ENCODE measurements around the gene CCNI2. TPM values are rescaled to one million over a fixed set of nuclear protein-coding genes. Genes with fewer than 3 reads are reported as not detected.

Gene CCNI2
- total RNA-seq, 1 donor from 2014 or later: 0.55 TPM

DNA sequence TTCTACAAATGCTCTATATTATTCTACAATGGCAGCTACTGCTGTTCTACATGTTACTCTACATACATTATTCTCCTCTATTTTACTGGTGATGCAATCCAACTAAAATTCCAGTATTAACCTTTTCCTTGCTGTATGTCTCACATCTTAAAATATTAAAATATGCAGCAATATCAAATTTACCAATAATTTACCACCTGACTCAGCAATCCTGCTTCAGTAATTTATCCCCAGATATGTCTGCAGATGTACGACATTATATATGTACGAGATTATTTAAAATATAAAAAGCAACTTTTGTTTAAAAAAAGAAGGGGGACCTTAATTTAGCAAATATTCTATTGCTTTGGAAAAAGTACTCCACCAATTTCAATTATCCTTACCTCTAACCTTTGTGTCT is 21.5 kb upstream of the CCNI2 start:
- TF ChIP-seq, protein P1, sequence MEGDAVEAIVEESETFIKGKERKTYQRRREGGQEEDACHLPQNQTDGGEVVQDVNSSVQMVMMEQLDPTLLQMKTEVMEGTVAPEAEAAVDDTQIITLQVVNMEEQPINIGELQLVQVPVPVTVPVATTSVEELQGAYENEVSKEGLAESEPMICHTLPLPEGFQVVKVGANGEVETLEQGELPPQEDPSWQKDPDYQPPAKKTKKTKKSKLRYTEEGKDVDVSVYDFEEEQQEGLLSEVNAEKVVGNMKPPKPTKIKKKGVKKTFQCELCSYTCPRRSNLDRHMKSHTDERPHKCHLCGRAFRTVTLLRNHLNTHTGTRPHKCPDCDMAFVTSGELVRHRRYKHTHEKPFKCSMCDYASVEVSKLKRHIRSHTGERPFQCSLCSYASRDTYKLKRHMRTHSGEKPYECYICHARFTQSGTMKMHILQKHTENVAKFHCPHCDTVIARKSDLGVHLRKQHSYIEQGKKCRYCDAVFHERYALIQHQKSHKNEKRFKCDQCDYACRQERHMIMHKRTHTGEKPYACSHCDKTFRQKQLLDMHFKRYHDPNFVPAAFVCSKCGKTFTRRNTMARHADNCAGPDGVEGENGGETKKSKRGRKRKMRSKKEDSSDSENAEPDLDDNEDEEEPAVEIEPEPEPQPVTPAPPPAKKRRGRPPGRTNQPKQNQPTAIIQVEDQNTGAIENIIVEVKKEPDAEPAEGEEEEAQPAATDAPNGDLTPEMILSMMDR (IDR thresholded peaks at IDR 0.05): no peak
- ATAC-seq (no peak), DNase-seq (no peak)
- no peak overlapping the region for H3K27ac ChIP-seq
- H3K9me3 ChIP-seq: no peaks in the 10 kb centered on the region
- intact Hi-C loops (cut with DNase I): no loop called here
- H3K4me1 ChIP-seq: no peaks in the 10 kb centered on the region
- peaks cover 5% of the 10 kb centered on the region for H3K36me3 ChIP-seq
- H3K27me3 ChIP-seq: no peaks in the 10 kb centered on the region
- H3K4me3 ChIP-seq: no peak overlapping the region

DNA sequence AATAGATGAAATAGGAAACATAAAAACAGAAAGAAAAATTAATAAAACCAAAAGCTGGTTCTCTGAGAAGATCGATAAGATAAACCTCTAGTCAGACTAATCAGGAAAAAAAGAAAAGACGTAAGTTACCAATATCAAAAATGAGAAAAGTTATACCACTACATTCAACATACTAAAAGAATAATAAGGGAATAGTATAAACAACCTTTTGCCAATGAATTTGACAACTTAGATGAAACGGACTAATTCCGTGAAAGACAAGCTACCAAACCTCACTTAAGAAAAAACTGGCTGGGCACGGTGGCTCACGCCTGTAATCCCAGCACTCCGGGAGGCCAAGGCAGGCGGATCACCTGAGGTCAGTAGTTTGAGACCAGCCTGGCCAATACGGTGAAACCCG is 17.3 kb upstream of the CCNI2 start:
- TF ChIP-seq, protein P1 (IDR thresholded peaks at IDR 0.05): no peak
- peaks cover 5% of the 10 kb centered on the region for H3K36me3 ChIP-seq
- H3K27ac ChIP-seq: no peak overlapping the region
- H3K4me1 ChIP-seq: no peaks in the 10 kb centered on the region
- ATAC-seq (no peak), DNase-seq (no peak)
- intact Hi-C loops (cut with DNase I): no loop called here
- H3K9me3 ChIP-seq: no peaks in the 10 kb centered on the region
- H3K4me3 ChIP-seq: no peak overlapping the region
- no peaks in the 10 kb centered on the region for H3K27me3 ChIP-seq

DNA sequence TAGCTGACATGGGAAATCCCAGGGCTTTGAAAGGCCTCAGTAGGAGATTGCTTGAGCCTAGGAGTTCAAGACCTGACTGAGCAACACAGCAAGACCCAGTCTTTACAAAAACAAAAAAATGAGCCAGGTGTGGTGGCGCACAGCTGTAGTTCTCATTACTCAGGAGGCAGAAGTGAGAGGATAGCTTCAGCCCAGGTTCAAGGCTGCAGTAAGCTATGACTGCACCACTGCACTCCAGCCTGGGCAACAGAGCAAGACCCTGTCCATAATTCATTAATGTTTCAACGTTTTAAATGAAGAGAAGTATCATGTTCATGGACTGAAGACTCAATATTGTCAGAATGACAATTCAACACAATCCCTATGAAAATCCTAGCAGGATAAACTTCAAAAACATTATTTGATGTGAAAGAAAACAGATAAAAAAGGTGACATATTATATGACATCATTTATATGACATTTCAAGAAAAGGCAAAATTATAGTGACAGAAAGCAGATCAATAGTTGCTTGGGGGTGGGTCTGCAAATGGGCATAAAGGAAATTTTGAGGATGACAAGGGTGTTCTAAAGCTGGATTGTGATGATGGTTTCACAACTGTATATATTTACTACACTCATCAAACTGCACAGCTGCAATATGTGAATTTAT is 13.6 kb upstream of the CCNI2 start:
- TF ChIP-seq, protein P1 (IDR thresholded peaks at IDR 0.05): no peak
- Histone ChIP-seq H3K4me1 (peaks cover 15% of the 10 kb centered on the region), H3K9me3 (no peaks in the 10 kb centered on the region), H3K27ac (no peak overlapping the region), H3K27me3 (no peaks in the 10 kb centered on the region), H3K36me3 (no peaks in the 10 kb centered on the region), H3K4me3 (no peak overlapping the region)
- intact Hi-C loops (cut with DNase I): no loop called here
- DNase-seq (no peak), ATAC-seq (no peak)

DNA sequence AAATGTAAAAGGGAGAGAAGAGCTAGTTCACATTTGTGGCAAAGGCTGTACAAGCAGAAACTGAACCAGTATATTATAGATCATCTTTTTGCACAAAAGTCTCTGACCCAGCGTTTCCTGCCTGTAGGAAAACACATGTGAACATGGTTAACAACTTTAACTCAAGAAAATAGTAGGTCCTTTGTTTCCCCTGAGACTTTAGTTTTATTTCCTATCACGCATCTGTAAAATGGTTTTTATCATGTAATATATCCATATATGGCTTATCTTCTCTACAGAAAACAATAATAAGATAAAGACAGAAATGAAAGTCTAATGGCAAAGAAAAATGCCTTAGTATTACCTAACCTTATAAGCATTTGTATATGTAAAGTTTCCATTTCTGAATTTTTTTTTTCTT is 12.5 kb upstream of the CCNI2 start:
- TF ChIP-seq, protein P1 (IDR thresholded peaks at IDR 0.05): no peak
- ATAC-seq: no peak
- Histone ChIP-seq H3K9me3 (no peaks in the 10 kb centered on the region), H3K27me3 (no peaks in the 10 kb centered on the region), H3K4me3 (no peak overlapping the region), H3K36me3 (no peaks in the 10 kb centered on the region), H3K27ac (no peak overlapping the region), H3K4me1 (peaks cover 15% of the 10 kb centered on the region)
- intact Hi-C loops (cut with DNase I): no loop called here
- no peak for DNase-seq

DNA sequence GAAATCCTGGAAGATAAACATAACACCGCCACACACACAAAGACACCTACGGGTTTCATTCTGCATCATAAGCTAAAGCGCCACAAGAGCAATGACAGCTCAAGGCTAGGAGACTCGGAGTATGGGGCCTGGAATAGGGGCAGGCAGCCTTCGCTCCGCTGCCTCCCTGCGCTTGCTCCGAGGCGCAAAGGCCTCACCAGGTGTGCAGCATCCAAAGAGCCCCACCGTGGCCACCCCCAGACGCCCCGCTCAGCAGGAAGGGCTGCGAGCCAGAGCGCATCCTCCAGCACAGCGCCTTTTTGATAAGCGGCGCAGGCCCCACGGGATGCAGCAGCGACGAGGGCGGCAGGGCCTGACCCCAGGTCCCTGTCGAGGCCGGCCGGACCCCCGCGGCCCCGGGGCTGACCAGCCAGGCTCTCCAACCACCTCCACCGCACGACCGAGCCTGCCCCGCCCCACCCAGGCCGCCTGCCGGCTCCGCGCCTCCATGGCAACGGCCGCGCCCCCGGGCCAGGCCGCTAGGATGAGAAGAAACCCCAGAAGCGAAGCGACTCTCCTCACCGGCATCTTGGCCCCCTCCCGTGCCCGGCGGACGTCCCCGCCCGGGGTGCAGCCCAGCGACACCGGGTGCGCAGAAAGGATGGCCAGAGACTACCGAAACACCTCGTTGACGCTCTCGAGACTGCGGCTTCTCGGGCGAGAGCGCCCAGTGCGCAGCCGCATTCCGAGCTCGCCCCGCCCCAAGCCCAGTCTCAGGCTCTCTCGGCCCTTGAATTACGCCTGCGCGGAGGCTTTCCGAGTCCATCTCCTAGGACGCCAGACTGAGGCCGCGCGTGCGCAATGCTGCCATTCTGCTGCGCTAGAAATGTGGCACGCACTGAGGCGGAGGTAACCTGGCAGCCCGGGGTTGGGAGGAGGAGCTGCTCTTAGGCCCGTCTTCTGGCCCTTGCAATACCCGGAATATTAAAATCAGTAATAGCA is 10.1 kb upstream of the CCNI2 start, which contains the start of gene KIF3A:
KIF3A (minus strand) TSS at position 694 of the 981 bp plus-strand sequence; CDS start at position 567, 127 bp downstream.
- TF ChIP-seq, protein P1 (IDR thresholded peaks at IDR 0.05): peak; percentile 5
- H3K9me3 ChIP-seq: no peaks in the 10 kb centered on the region
- no peaks in the 10 kb centered on the region for H3K27me3 ChIP-seq
- no peaks in the 10 kb centered on the region for H3K36me3 ChIP-seq
- ATAC-seq (peak; percentile 99), DNase-seq (peak; percentile 99)
- H3K27ac ChIP-seq: peak within 1 kb of the TSS; percentile 74
- H3K4me1 ChIP-seq: peaks cover 15% of the 10 kb centered on the region
- H3K4me3 ChIP-seq: peak within 1 kb of the TSS; percentile 87
- intact Hi-C loops (cut with DNase I): no loop called here
